Raji (cell line): ENCODE results near the gene MYBPC3.

Experiments
- POLR2A ChIP-seq: IDR thresholded peaks from 2 replicates; pipeline ENCODE4 v1.6.1; 2011; ENCODE audit warnings: low read depth, low read length, control low read depth; ENCODE audit not compliant: insufficient read depth

The MYBPC3 gene

GRCh38 chr11:47329431-47329986 is 23.0 kb downstream of the MYBPC3 start:
- TF ChIP-seq POLR2A, result no peak

- TF ChIP-seq POLR2A, result no peak
Observed at GRCh38 chr11:47328449-47329390, 23.8 kb downstream of the MYBPC3 start.

- no peak for TF ChIP-seq POLR2A
Observed at GRCh38 chr11:47327949-47328348, 24.6 kb downstream of the MYBPC3 start.

- no peak for TF ChIP-seq POLR2A
Observed at GRCh38 chr11:47327025-47327424, 25.5 kb downstream of the MYBPC3 start.

GRCh38 chr11:47326198-47326597 is 26.3 kb downstream of the MYBPC3 start:
- TF ChIP-seq POLR2A, result no peak

- TF ChIP-seq POLR2A, result no peak
Observed at GRCh38 chr11:47325271-47326041, 27.0 kb downstream of the MYBPC3 start.

- no peak for TF ChIP-seq POLR2A
Observed at GRCh38 chr11:47324520-47324919, 28.0 kb downstream of the MYBPC3 start.

GRCh38 chr11:47318166-47318565 is 34.3 kb downstream of the MYBPC3 start:
- no peak for TF ChIP-seq POLR2A

GRCh38 chr11:47317064-47317828 is 35.3 kb downstream of the MYBPC3 start:
- TF ChIP-seq POLR2A, result no peak

GRCh38 chr11:47314992-47315391 is 37.5 kb downstream of the MYBPC3 start:
- TF ChIP-seq POLR2A, result no peak

GRCh38 chr11:47308050-47308823 is 44.3 kb downstream of the MYBPC3 start:
- TF ChIP-seq POLR2A, result no peak

- no peak for TF ChIP-seq POLR2A
Observed at GRCh38 chr11:47306484-47306844, 46.0 kb downstream of the MYBPC3 start.

- TF ChIP-seq POLR2A, result no peak
Observed at GRCh38 chr11:47305734-47306483, 46.6 kb downstream of the MYBPC3 start.

- TF ChIP-seq POLR2A, result no peak
Observed at GRCh38 chr11:47302853-47303252, 49.6 kb downstream of the MYBPC3 start.
